HG02588 (cell line): ENCODE results near the gene BTBD9.
"Not testable (repeated sequence)": the region's sequence is repeated elsewhere in the genome, so short reads cannot be mapped to it uniquely, and the experiment has no call there.

Experiments used
- ATAC-seq: cut with Tn5 transposase; IDR thresholded peaks from one replicate; pipeline ENCODE4 v1.9.1; 2021; ENCODE audit warnings: mild to moderate bottlenecking, moderate library complexity; ENCODE audit not compliant: unreplicated experiment

The BTBD9 gene

GRCh38 chr6:38438097-38438496 is 201.6 kb downstream of the BTBD9 start:
- ATAC-seq, result no peak

GRCh38 chr6:38436726-38437465 is 202.8 kb downstream of the BTBD9 start:
- no peak for ATAC-seq

GRCh38 chr6:38435330-38435729 is 204.4 kb downstream of the BTBD9 start:
- no peak for ATAC-seq

GRCh38 chr6:38434051-38434450 is 205.7 kb downstream of the BTBD9 start:
- ATAC-seq, result no peak

GRCh38 chr6:38432479-38432878 is 207.2 kb downstream of the BTBD9 start:
- ATAC-seq, result no peak

GRCh38 chr6:38432079-38432478 is 207.7 kb downstream of the BTBD9 start:
- no peak for ATAC-seq

GRCh38 chr6:38429546-38429945 is 210.2 kb downstream of the BTBD9 start:
- no peak for ATAC-seq

GRCh38 chr6:38427492-38428210 is 212.1 kb downstream of the BTBD9 start:
- peak; percentile 53 for ATAC-seq

GRCh38 chr6:38425788-38426488 is 213.8 kb downstream of the BTBD9 start:
- not testable (repeated sequence) for ATAC-seq

- no peak for ATAC-seq
These were observed 216.0 kb downstream of the BTBD9 start for GRCh38 chr6:38423746-38424145.

GRCh38 chr6:38420207-38420606 is 219.5 kb downstream of the BTBD9 start:
- ATAC-seq, result no peak

GRCh38 chr6:38417521-38417920 is 222.2 kb downstream of the BTBD9 start:
- no peak for ATAC-seq

- ATAC-seq, result no peak
These were observed 224.3 kb downstream of the BTBD9 start for GRCh38 chr6:38415231-38416005.

GRCh38 chr6:38413102-38413800 is 226.5 kb downstream of the BTBD9 start:
- ATAC-seq, result no peak

- no peak for ATAC-seq
These were observed 232.5 kb downstream of the BTBD9 start for GRCh38 chr6:38407192-38407591.

- no peak for ATAC-seq
These were observed 233.6 kb downstream of the BTBD9 start for GRCh38 chr6:38406096-38406495.

- no peak for ATAC-seq
These were observed 234.7 kb downstream of the BTBD9 start for GRCh38 chr6:38404900-38405556.

GRCh38 chr6:38404355-38404754 is 235.4 kb downstream of the BTBD9 start:
- ATAC-seq, result no peak

GRCh38 chr6:38403548-38403947 is 236.2 kb downstream of the BTBD9 start:
- ATAC-seq, result no peak

GRCh38 chr6:38400764-38401163 is 239.0 kb downstream of the BTBD9 start:
- no peak for ATAC-seq
